Measurements from ENCODE around the gene GGCT. TPM values are rescaled to one million over a fixed set of nuclear protein-coding genes. Genes with fewer than 3 reads are reported as not detected.

Gene GGCT
- total RNA-seq, 1 experiment from 2014 or later, result 49.3 TPM

- Histone ChIP-seq H3K36me3 (peaks cover 8% of the 10 kb centered on the region; the same call in 1 of the 2 replicates), H3K27me3 (no peaks in the 10 kb centered on the region), H3K9me3 (no peaks in the 10 kb centered on the region), H3K4me3 (no peak overlapping the region)
- DNase-seq, result no peak
Observed at GRCh38 chr7:30460246-30460633, 44.4 kb downstream of the GGCT start.

GRCh38 chr7:30459591-30460245, 44.9 kb downstream of the GGCT start:
- peaks cover 8% of the 10 kb centered on the region; the same call in 1 of the 2 replicates for H3K36me3 ChIP-seq
- H3K9me3 ChIP-seq, result no peaks in the 10 kb centered on the region
- H3K4me3 ChIP-seq, result peak overlapping the region; percentile 3; the same call in 1 of the 2 replicates
- DNase-seq, result peak; percentile 83
- H3K27me3 ChIP-seq, result no peaks in the 10 kb centered on the region

GRCh38 chr7:30458311-30458710, 46.3 kb downstream of the GGCT start:
- no peak for DNase-seq
- Histone ChIP-seq H3K27me3 (no peaks in the 10 kb centered on the region), H3K36me3 (peaks cover 8% of the 10 kb centered on the region)

GRCh38 chr7:30453921-30454320, 50.7 kb downstream of the GGCT start:
- no peaks in the 10 kb centered on the region for H3K9me3 ChIP-seq
- peaks cover 6% of the 10 kb centered on the region for H3K36me3 ChIP-seq
- DNase-seq, result no peak
- H3K27me3 ChIP-seq, result no peaks in the 10 kb centered on the region
- H3K4me3 ChIP-seq, result no peak overlapping the region

More at GRCh38 chr7:30458311-30458710, 46.3 kb downstream of the GGCT start:
- no peak overlapping the region for H3K4me3 ChIP-seq
- no peaks in the 10 kb centered on the region for H3K9me3 ChIP-seq

GRCh38 chr7:30453016-30453415, 51.6 kb downstream of the GGCT start:
- no peaks in the 10 kb centered on the region for H3K9me3 ChIP-seq
- DNase-seq, result no peak
- peaks cover 6% of the 10 kb centered on the region for H3K36me3 ChIP-seq

GRCh38 chr7:30452280-30452930, 52.2 kb downstream of the GGCT start:
- Histone ChIP-seq H3K9me3 (no peaks in the 10 kb centered on the region), H3K27me3 (no peaks in the 10 kb centered on the region), H3K36me3 (peaks cover 6% of the 10 kb centered on the region), H3K4me3 (no peak overlapping the region)
- no peak for DNase-seq

More at GRCh38 chr7:30453016-30453415, 51.6 kb downstream of the GGCT start:
- H3K27me3 ChIP-seq, result no peaks in the 10 kb centered on the region
- H3K4me3 ChIP-seq, result no peak overlapping the region

- Histone ChIP-seq H3K27me3 (no peaks in the 10 kb centered on the region), H3K4me3 (no peak overlapping the region), H3K9me3 (no peaks in the 10 kb centered on the region), H3K36me3 (peaks cover 6% of the 10 kb centered on the region)
- DNase-seq, result no peak
Observed at GRCh38 chr7:30451539-30452279, 52.9 kb downstream of the GGCT start.

GRCh38 chr7:30450983-30451497, 53.6 kb downstream of the GGCT start:
- DNase-seq, result no peak
- Histone ChIP-seq H3K4me3 (no peak overlapping the region), H3K36me3 (peaks cover 6% of the 10 kb centered on the region), H3K9me3 (no peaks in the 10 kb centered on the region), H3K27me3 (no peaks in the 10 kb centered on the region)

GRCh38 chr7:30450240-30450982, 54.2 kb downstream of the GGCT start:
- no peak for DNase-seq
- no peaks in the 10 kb centered on the region for H3K27me3 ChIP-seq
- H3K36me3 ChIP-seq, result peaks cover under 1% of the 10 kb centered on the region
- H3K9me3 ChIP-seq, result no peaks in the 10 kb centered on the region
- H3K4me3 ChIP-seq, result no peak overlapping the region

- no peak overlapping the region for H3K4me3 ChIP-seq
- no peaks in the 10 kb centered on the region for H3K27me3 ChIP-seq
- no peaks in the 10 kb centered on the region for H3K9me3 ChIP-seq
- no peak for DNase-seq
- H3K36me3 ChIP-seq, result peaks cover 3% of the 10 kb centered on the region; the same call in 1 of the 2 replicates
Observed at GRCh38 chr7:30448461-30449189, 56.0 kb downstream of the GGCT start.

- Histone ChIP-seq H3K9me3 (no peaks in the 10 kb centered on the region), H3K27me3 (no peaks in the 10 kb centered on the region)
- DNase-seq, result no peak
Observed at GRCh38 chr7:30447466-30447865, 57.2 kb downstream of the GGCT start.

More at GRCh38 chr7:30447466-30447865, 57.2 kb downstream of the GGCT start:
- Histone ChIP-seq H3K4me3 (no peak overlapping the region), H3K36me3 (peaks cover 3% of the 10 kb centered on the region; the same call in 1 of the 2 replicates)

Other genes with a start within 250 kb of the GGCT start
- 9.1 and 11.4 TPM in 2 replicates for gene ZNRF2, start 220.2 kb downstream of the GGCT start, total RNA-seq (2014; rRNA removed; shearing (Covaris generic); ENCODE audit: low replicate concordance)
- gene NOD1, start 26.0 kb downstream of the GGCT start, total RNA-seq (2014; rRNA removed; shearing (Covaris generic); ENCODE audit: low replicate concordance), result 2.1 and 2.5 TPM in 2 replicates
- 246 and 351 TPM in 2 replicates for gene GARS1, start 90.0 kb upstream of the GGCT start, total RNA-seq (2014; rRNA removed; shearing (Covaris generic); ENCODE audit: low replicate concordance)
- not detected in 2 replicates for gene CRHR2, start 177.6 kb upstream of the GGCT start, total RNA-seq (2014; rRNA removed; shearing (Covaris generic); ENCODE audit: low replicate concordance)
- gene INMT, start 247.3 kb upstream of the GGCT start, total RNA-seq (2014; rRNA removed; shearing (Covaris generic); ENCODE audit: low replicate concordance), result 0.03 TPM in 1 of 2 replicates, not detected in the other

All from MG63 (cell line).